Astrocyte (in vitro differentiated cells and primary cell): ENCODE results near the gene SAV1. TPM values are rescaled to one million over a fixed set of nuclear protein-coding genes. Genes with fewer than 3 reads are reported as not detected.

ENCODE experiments used
- DNase-seq: peaks from one replicate; pipeline ENCODE4 v3.0.0-alpha.2; 2010; ENCODE audit warnings: low read depth
- FAIRE-seq: peaks from 2 replicates; lab custom pipeline; 2011; peaks lifted over from hg19 to GRCh38; lab: Jason Lieb, UNC
- H2AFZ ChIP-seq: 2 replicates; pipeline ENCODE4 v1.6.0; 2012; ENCODE audit warnings: low read depth, low read length, inconsistent platforms
- H3K27ac ChIP-seq: 2 replicates; pipeline ENCODE4 v1.5.1; 2011; ENCODE audit warnings: low read depth, low read length, inconsistent platforms
- H3K27me3 ChIP-seq: 2 replicates; pipeline ENCODE4 v1.6.0; 2011; ENCODE audit warnings: low read length, inconsistent platforms; ENCODE audit not compliant: insufficient read depth
- H3K36me3 ChIP-seq: 2 replicates; pipeline ENCODE4 v1.5.1; 2011; ENCODE audit warnings: low read length, inconsistent platforms; ENCODE audit not compliant: insufficient read depth
- H3K4me1 ChIP-seq: 2 replicates; pipeline ENCODE4 v1.5.1; 2011; ENCODE audit warnings: low read length, inconsistent platforms; ENCODE audit not compliant: insufficient read depth
- H3K4me2 ChIP-seq: 2 replicates; pipeline ENCODE4 v1.6.0; 2012; ENCODE audit warnings: low read length, inconsistent platforms
- H3K4me3 ChIP-seq: 2 replicates; pipeline ENCODE4 v1.5.1; 2011; ENCODE audit warnings: low read depth, mild to moderate bottlenecking, low read length, inconsistent platforms; ENCODE audit not compliant: insufficient read depth
- H3K79me2 ChIP-seq: 2 replicates; pipeline ENCODE4 v1.6.0; 2012; ENCODE audit warnings: mild to moderate bottlenecking, low read length, inconsistent platforms; ENCODE audit not compliant: insufficient read depth
- H3K9ac ChIP-seq: 2 replicates; pipeline ENCODE4 v1.6.0; 2012; ENCODE audit warnings: mild to moderate bottlenecking, low read length, inconsistent platforms
- H3K9me3 ChIP-seq: 2 replicates; pipeline ENCODE4 v1.5.1; 2012; ENCODE audit warnings: low read depth, mild to moderate bottlenecking, low read length, inconsistent platforms; ENCODE audit not compliant: insufficient read depth
- H4K20me1 ChIP-seq: 2 replicates; pipeline ENCODE4 v1.6.0; 2012; ENCODE audit warnings: low read length, inconsistent platforms; ENCODE audit not compliant: insufficient read depth
- H3K27ac Mint-ChIP-seq: one replicate; pipeline ENCODE4 v1.8.0; 2021; ENCODE audit warnings: mild to moderate bottlenecking, mixed read lengths; ENCODE audit not compliant: unreplicated experiment
- H3K27me3 Mint-ChIP-seq: one replicate; pipeline ENCODE4 v1.8.0; 2021; ENCODE audit warnings: low read depth, mixed read lengths; ENCODE audit not compliant: unreplicated experiment
- H3K36me3 Mint-ChIP-seq: one replicate; pipeline ENCODE4 v1.8.0; 2021; ENCODE audit warnings: low read depth, mixed read lengths; ENCODE audit not compliant: unreplicated experiment
- H3K4me1 Mint-ChIP-seq: one replicate; pipeline ENCODE4 v1.8.0; 2021; ENCODE audit warnings: low read depth, mixed read lengths; ENCODE audit not compliant: unreplicated experiment
- H3K4me3 Mint-ChIP-seq: one replicate; pipeline ENCODE4 v1.8.0; 2021; ENCODE audit warnings: mild to moderate bottlenecking, moderate library complexity, mixed read lengths; ENCODE audit not compliant: unreplicated experiment
- H3K9me3 Mint-ChIP-seq: one replicate; pipeline ENCODE4 v1.8.0; 2021; ENCODE audit warnings: mild to moderate bottlenecking, mixed read lengths; ENCODE audit not compliant: unreplicated experiment
- CTCF ChIP-seq: IDR thresholded peaks from 2 replicates; pipeline ENCODE4 v1.5.1; 2011; ENCODE audit warnings: low read depth, mild to moderate bottlenecking, inconsistent platforms, low read length, moderate library complexity; ENCODE audit not compliant: insufficient read depth
- EZH2 ChIP-seq: IDR thresholded peaks from 2 replicates; pipeline ENCODE4 v1.6.1; 2012; ENCODE audit warnings: mild to moderate bottlenecking, low read length, inconsistent platforms; ENCODE audit not compliant: insufficient read depth
- total RNA-seq: library from RNA; stranded (reverse); gene quantifications from 2 replicates; pipeline ENCODE4 v1.2.1, GENCODE V29; 2021

SAV1 gene
- total RNA-seq, 1 donor from 2014 or later: 26.3 TPM

- H3K4me3 Mint-ChIP-seq: no peak overlapping the region
- Histone ChIP-seq H3K27me3 (no peaks in the 10 kb centered on the region), H3K4me2 (peak overlapping the region; percentile 72), H2AFZ (no peak overlapping the region), H3K79me2 (peaks cover 51% of the 10 kb centered on the region), H3K4me1 (peaks cover 5% of the 10 kb centered on the region), H3K4me3 (no peak overlapping the region), H3K9me3 (no peaks in the 10 kb centered on the region), H3K36me3 (peaks cover 3% of the 10 kb centered on the region), H3K9ac (peak overlapping the region; percentile 58), H4K20me1 (peaks cover 10% of the 10 kb centered on the region), H3K27ac (peak overlapping the region; percentile 35)
- peaks cover 12% of the 10 kb centered on the region for H3K36me3 Mint-ChIP-seq
- DNase-seq (no peak), FAIRE-seq (no peak)
- no peaks in the 10 kb centered on the region for H3K9me3 Mint-ChIP-seq
- peak overlapping the region; percentile 92 for H3K27ac Mint-ChIP-seq
- TF ChIP-seq EZH2 (no peak), CTCF (no peak)
- H3K27me3 Mint-ChIP-seq: no peaks in the 10 kb centered on the region
- H3K4me1 Mint-ChIP-seq: peaks cover 15% of the 10 kb centered on the region
Measured at GRCh38 chr14:50657753-50658152, 10.4 kb downstream of the SAV1 start.

GRCh38 chr14:50656776-50657175 is 11.3 kb downstream of the SAV1 start:
- Mint-ChIP-seq H3K4me1 (peaks cover 15% of the 10 kb centered on the region), H3K9me3 (no peaks in the 10 kb centered on the region), H3K27ac (no peak overlapping the region), H3K4me3 (no peak overlapping the region), H3K36me3 (peaks cover 12% of the 10 kb centered on the region), H3K27me3 (no peaks in the 10 kb centered on the region)
- Histone ChIP-seq H3K79me2 (peaks cover 54% of the 10 kb centered on the region), H4K20me1 (peaks cover 13% of the 10 kb centered on the region), H3K27ac (no peak overlapping the region), H2AFZ (no peak overlapping the region), H3K9me3 (no peaks in the 10 kb centered on the region), H3K27me3 (no peaks in the 10 kb centered on the region), H3K4me1 (peaks cover 5% of the 10 kb centered on the region), H3K9ac (no peak overlapping the region), H3K36me3 (peaks cover 3% of the 10 kb centered on the region), H3K4me2 (no peak overlapping the region), H3K4me3 (no peak overlapping the region)
- DNase-seq (peak; percentile 23), FAIRE-seq (no peak)
- TF ChIP-seq CTCF: no peak
- no peak for TF ChIP-seq EZH2

GRCh38 chr14:50649691-50650090 is 18.4 kb downstream of the SAV1 start:
- FAIRE-seq: no peak
- no peaks in the 10 kb centered on the region for H3K4me1 Mint-ChIP-seq
- Histone ChIP-seq H3K9ac (no peak overlapping the region), H3K27ac (no peak overlapping the region), H3K79me2 (peaks cover 38% of the 10 kb centered on the region), H3K4me1 (peaks cover 6% of the 10 kb centered on the region), H3K4me2 (no peak overlapping the region), H2AFZ (no peak overlapping the region), H3K27me3 (no peaks in the 10 kb centered on the region), H3K4me3 (no peak overlapping the region), H4K20me1 (peaks cover 11% of the 10 kb centered on the region), H3K9me3 (no peaks in the 10 kb centered on the region), H3K36me3 (no peaks in the 10 kb centered on the region)
- H3K27ac Mint-ChIP-seq: no peak overlapping the region
- H3K27me3 Mint-ChIP-seq: no peaks in the 10 kb centered on the region
- TF ChIP-seq EZH2: no peak
- no peaks in the 10 kb centered on the region for H3K36me3 Mint-ChIP-seq
- H3K4me3 Mint-ChIP-seq: no peak overlapping the region
- no peaks in the 10 kb centered on the region for H3K9me3 Mint-ChIP-seq
- DNase-seq: no peak
